B cell (primary cell): ENCODE measurements around the gene FHIT.

Experiments
- CTCF ChIP-seq: fragments of 200-600 bp; IDR thresholded peaks from one replicate; pipeline ENCODE4 v1.8.0; 2022; ENCODE audit warnings: antibody characterized with exemption, mild to moderate bottlenecking
- EZH2 ChIP-seq: IDR thresholded peaks from 2 replicates; pipeline ENCODE4 v1.6.1; 2012; ENCODE audit warnings: borderline replicate concordance, low read depth, mild to moderate bottlenecking, moderate library complexity, low read length; ENCODE audit not compliant: insufficient read depth, poor library complexity, severe bottlenecking

- TF ChIP-seq CTCF (no peak), EZH2 (no peak)
Observed at GRCh38 chr3:60434950-60435349, 816.3 kb downstream of the FHIT start.
